ENCODE results near the gene USE1.

- TF ChIP-seq CTCF (IDR thresholded peaks at IDR 0.05) (no peak), POLR2A (IDR thresholded peaks at IDR 0.05) (no peak)
These were observed 31.7 kb downstream of the USE1 start for GRCh38 chr19:17246681-17247425.

Measured in uterus (tissue), 2 donors.